Measurements from ENCODE around the gene HID1. TPM values are rescaled to one million over a fixed set of nuclear protein-coding genes. Genes with fewer than 3 reads are reported as not detected.

HID1 gene
- polyA plus RNA-seq, 1 donor from 2014 or later = 26.6 TPM

DNA sequence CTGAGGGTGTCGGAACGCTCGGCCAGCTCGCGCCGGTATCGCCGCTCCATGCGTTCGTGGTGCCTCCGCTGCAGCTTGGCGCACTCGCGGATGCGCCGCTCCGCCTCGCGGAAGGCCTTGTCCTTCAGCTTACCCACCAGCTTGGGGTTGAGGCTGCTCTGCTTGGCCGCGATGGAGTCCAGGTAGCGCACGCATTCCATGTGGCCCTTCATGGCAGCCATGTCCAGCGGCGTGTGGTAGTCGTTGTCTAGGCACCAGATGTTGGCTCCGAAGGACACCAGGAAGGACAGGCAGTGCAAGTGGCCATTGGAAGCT is 52.3 kb downstream of the HID1 start:
- H3K27me3 ChIP-seq (ENCODE audit: insufficient read depth, low read depth, low read length) = peaks cover 31% of the 10 kb centered on the region

DNA sequence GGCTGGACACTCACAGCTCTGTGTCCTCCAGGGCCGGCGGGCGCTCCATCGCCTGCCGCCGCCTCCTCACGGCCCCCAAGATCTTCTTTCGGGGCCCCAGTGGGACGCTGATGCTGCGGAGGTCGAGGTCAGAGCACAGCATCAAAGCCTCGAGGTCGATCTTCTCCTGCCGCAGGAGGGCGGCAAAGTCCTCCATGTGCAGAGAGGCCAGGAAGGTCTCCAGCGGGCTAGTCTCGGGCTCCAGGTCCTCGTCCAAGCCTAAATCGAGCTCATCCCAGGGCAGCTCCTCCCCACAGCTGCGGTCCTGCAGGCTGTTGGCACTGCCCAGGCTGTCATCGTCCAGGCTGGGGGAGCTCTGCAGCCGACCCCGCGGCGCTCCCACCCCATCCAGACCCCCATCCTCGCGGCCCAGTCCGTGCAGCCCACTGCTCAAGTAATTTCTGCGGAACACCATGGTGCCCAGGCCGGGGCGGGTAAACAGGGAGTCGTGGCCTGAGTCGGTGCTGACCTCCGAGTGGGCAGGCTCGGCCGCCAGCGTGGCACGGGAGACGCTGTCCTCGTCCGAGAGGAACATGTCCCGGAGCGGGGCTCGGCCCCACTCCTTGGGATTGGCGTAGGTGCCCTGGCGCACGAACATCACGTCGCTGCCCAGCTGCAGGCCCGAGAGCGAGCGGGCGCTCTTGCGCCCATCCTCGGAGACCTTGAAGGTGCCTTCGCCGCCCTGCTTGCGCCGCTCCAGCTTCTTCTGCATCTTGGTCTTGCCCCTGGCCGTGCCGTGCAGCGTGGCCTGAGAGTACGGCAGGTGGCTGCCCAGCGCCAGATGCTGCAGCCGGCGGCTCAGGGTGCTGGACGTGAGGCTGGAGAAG is 52.9 kb downstream of the HID1 start:
- Histone ChIP-seq H3K9me3 (ENCODE audit: low read length) (no peaks in the 10 kb centered on the region), H3K36me3 (ENCODE audit: insufficient read depth, low read length) (no peaks in the 10 kb centered on the region), H3K4me3 (ENCODE audit: low read length) (no peak overlapping the region), H2AFZ (ENCODE audit: low read depth, low read length) (no peak overlapping the region), H3K79me2 (replicated peaks; ENCODE audit: insufficient read depth, low read length) (no peaks in the 10 kb centered on the region), H3K9ac (ENCODE audit: low read length) (no peak overlapping the region), H3F3A (ENCODE audit: insufficient read depth, low read length, poor library complexity, severe bottlenecking) (no peaks in the 10 kb centered on the region), H4K20me1 (ENCODE audit: insufficient read depth) (no peaks in the 10 kb centered on the region), H3K9me2 (ENCODE audit: insufficient read depth, low read length) (no peaks in the 10 kb centered on the region), H3K27ac (ENCODE audit: low read length) (no peak overlapping the region), H3K4me2 (ENCODE audit: low read length) (no peak overlapping the region), H3K27me3 (ENCODE audit: insufficient read depth, low read depth, low read length) (peaks cover 25% of the 10 kb centered on the region)
- TF ChIP-seq TAF1 (IDR thresholded peaks at IDR 0.05; ENCODE audit: low read depth) = no peak
- no peak for TF ChIP-seq EZH2 (IDR thresholded peaks at IDR 0.05; ENCODE audit: borderline replicate concordance, insufficient read depth, low read length, poor library complexity, severe bottlenecking)
- no peak for TF ChIP-seq POLR2AphosphoS5 (IDR thresholded peaks at IDR 0.05)
- TF ChIP-seq EP300 (conservative IDR thresholded peaks at IDR 0.05; ENCODE audit: poor library complexity, severe bottlenecking) = no peak
- TF ChIP-seq, protein P1, sequence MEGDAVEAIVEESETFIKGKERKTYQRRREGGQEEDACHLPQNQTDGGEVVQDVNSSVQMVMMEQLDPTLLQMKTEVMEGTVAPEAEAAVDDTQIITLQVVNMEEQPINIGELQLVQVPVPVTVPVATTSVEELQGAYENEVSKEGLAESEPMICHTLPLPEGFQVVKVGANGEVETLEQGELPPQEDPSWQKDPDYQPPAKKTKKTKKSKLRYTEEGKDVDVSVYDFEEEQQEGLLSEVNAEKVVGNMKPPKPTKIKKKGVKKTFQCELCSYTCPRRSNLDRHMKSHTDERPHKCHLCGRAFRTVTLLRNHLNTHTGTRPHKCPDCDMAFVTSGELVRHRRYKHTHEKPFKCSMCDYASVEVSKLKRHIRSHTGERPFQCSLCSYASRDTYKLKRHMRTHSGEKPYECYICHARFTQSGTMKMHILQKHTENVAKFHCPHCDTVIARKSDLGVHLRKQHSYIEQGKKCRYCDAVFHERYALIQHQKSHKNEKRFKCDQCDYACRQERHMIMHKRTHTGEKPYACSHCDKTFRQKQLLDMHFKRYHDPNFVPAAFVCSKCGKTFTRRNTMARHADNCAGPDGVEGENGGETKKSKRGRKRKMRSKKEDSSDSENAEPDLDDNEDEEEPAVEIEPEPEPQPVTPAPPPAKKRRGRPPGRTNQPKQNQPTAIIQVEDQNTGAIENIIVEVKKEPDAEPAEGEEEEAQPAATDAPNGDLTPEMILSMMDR (IDR thresholded peaks at IDR 0.05; ENCODE audit: poor library complexity, severe bottlenecking) = no peak
- TF ChIP-seq SMC3 (conservative IDR thresholded peaks at IDR 0.05; ENCODE audit: poor library complexity) = no peak
- no peak for TF ChIP-seq RAD21 (conservative IDR thresholded peaks at IDR 0.05)
- TF ChIP-seq, protein P2, sequence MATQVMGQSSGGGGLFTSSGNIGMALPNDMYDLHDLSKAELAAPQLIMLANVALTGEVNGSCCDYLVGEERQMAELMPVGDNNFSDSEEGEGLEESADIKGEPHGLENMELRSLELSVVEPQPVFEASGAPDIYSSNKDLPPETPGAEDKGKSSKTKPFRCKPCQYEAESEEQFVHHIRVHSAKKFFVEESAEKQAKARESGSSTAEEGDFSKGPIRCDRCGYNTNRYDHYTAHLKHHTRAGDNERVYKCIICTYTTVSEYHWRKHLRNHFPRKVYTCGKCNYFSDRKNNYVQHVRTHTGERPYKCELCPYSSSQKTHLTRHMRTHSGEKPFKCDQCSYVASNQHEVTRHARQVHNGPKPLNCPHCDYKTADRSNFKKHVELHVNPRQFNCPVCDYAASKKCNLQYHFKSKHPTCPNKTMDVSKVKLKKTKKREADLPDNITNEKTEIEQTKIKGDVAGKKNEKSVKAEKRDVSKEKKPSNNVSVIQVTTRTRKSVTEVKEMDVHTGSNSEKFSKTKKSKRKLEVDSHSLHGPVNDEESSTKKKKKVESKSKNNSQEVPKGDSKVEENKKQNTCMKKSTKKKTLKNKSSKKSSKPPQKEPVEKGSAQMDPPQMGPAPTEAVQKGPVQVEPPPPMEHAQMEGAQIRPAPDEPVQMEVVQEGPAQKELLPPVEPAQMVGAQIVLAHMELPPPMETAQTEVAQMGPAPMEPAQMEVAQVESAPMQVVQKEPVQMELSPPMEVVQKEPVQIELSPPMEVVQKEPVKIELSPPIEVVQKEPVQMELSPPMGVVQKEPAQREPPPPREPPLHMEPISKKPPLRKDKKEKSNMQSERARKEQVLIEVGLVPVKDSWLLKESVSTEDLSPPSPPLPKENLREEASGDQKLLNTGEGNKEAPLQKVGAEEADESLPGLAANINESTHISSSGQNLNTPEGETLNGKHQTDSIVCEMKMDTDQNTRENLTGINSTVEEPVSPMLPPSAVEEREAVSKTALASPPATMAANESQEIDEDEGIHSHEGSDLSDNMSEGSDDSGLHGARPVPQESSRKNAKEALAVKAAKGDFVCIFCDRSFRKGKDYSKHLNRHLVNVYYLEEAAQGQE (IDR thresholded peaks at IDR 0.05; ENCODE audit: borderline replicate concordance) = no peak
- TF ChIP-seq MXI1 (conservative IDR thresholded peaks at IDR 0.05; ENCODE audit: poor library complexity, severe bottlenecking) = no peak

More for the DNA sequence above, 52.3 kb downstream of the HID1 start:
- Histone ChIP-seq H4K20me1 (ENCODE audit: insufficient read depth) (no peaks in the 10 kb centered on the region), H3K4me2 (ENCODE audit: low read length) (no peak overlapping the region), H3K9ac (ENCODE audit: low read length) (no peak overlapping the region), H3K27ac (ENCODE audit: low read length) (no peak overlapping the region), H3K36me3 (ENCODE audit: insufficient read depth, low read length) (no peaks in the 10 kb centered on the region), H3K9me3 (ENCODE audit: low read length) (no peaks in the 10 kb centered on the region), H3K4me3 (ENCODE audit: low read length) (no peak overlapping the region), H2AFZ (ENCODE audit: low read depth, low read length) (no peak overlapping the region), H3K9me2 (ENCODE audit: insufficient read depth, low read length) (no peaks in the 10 kb centered on the region), H3K79me2 (replicated peaks; ENCODE audit: insufficient read depth, low read length) (no peaks in the 10 kb centered on the region), H3F3A (ENCODE audit: insufficient read depth, low read length, poor library complexity, severe bottlenecking) (no peaks in the 10 kb centered on the region)
- TF ChIP-seq SMC3 (conservative IDR thresholded peaks at IDR 0.05; ENCODE audit: poor library complexity) (no peak), EP300 (conservative IDR thresholded peaks at IDR 0.05; ENCODE audit: poor library complexity, severe bottlenecking) (no peak), POLR2AphosphoS5 (IDR thresholded peaks at IDR 0.05) (no peak), RAD21 (conservative IDR thresholded peaks at IDR 0.05) (no peak), MXI1 (conservative IDR thresholded peaks at IDR 0.05; ENCODE audit: poor library complexity, severe bottlenecking) (no peak), EZH2 (IDR thresholded peaks at IDR 0.05; ENCODE audit: borderline replicate concordance, insufficient read depth, low read length, poor library complexity, severe bottlenecking) (no peak), TAF1 (IDR thresholded peaks at IDR 0.05; ENCODE audit: low read depth) (no peak)
- TF ChIP-seq, protein P2 (IDR thresholded peaks at IDR 0.05; ENCODE audit: borderline replicate concordance) = no peak
- TF ChIP-seq, protein P1 (IDR thresholded peaks at IDR 0.05; ENCODE audit: poor library complexity, severe bottlenecking) = no peak

Data from neural cell (in vitro differentiated cells).